ENCODE results near the gene JAZF1.

- no peak for TF ChIP-seq CTCF (IDR thresholded peaks at IDR 0.05; ENCODE audit: control extremely low read depth in 1 of 3, insufficient read depth in 1 of 3, low read depth in 1 of 3, low read length in 3 of 3)
- TF ChIP-seq ATF3 (IDR thresholded peaks at IDR 0.05; ENCODE audit: insufficient read depth, low read depth, low read length): no peak
- TF ChIP-seq POLR2A (IDR thresholded peaks at IDR 0.05; ENCODE audit: control extremely low read depth in 1 of 2, low read depth in 2 of 2, low read length in 2 of 2): no peak
- no peak for TF ChIP-seq RFX5 (IDR thresholded peaks at IDR 0.05; ENCODE audit: borderline replicate concordance, low read depth, low read length)
- no peak for TF ChIP-seq JUND (IDR thresholded peaks at IDR 0.05; ENCODE audit: low read length)
- no peak for TF ChIP-seq GABPA (IDR thresholded peaks at IDR 0.05; ENCODE audit: borderline replicate concordance, insufficient read depth, low read length)
- TF ChIP-seq CREB1 (IDR thresholded peaks at IDR 0.05): no peak
- no peak for TF ChIP-seq RXRA (IDR thresholded peaks at IDR 0.05; ENCODE audit: insufficient read depth, low read depth, low read length)
- TF ChIP-seq ASH2L (IDR thresholded peaks at IDR 0.05; ENCODE audit: low read length): no peak
Measured at GRCh38 chr7:28005847-28006231, 174.8 kb downstream of the JAZF1 start.

Measured in H1 (cell line).